Activated CD4-positive, alpha-beta memory T cell treated with anti-CD3 and anti-CD28 coated beads for 36 hours (primary cell): ENCODE data around the gene SETD1B. TPM values are rescaled to one million over a fixed set of nuclear protein-coding genes. Genes with fewer than 3 reads are reported as not detected.
"Not testable (repeated sequence)": the region's sequence is repeated elsewhere in the genome, so short reads cannot be mapped to it uniquely, and the experiment has no call there.

ENCODE experiments used
- CTCF ChIA-PET: fragments of 350-600 bp; sonication (Branson Sonifier 250); formaldehyde crosslinking; loops from one replicate; lab custom pipeline; 2021; ENCODE audit warnings: antibody characterized with exemption, inconsistent platforms; lab: Charles Lee
- POLR2A ChIA-PET: fragments of 350-600 bp; sonication (Branson Sonifier 250); formaldehyde crosslinking; loops from one replicate; lab custom pipeline; 2021; ENCODE audit warnings: antibody characterized with exemption; lab: Charles Lee
- DNase-seq: peaks from one replicate; pipeline ENCODE4 v3.0.0-alpha.2; 2020
- H3K27ac Mint-ChIP-seq: one replicate; pipeline ENCODE4 v1.8.0; 2021; ENCODE audit warnings: mixed read lengths
- H3K27me3 Mint-ChIP-seq: one replicate; pipeline ENCODE4 v1.8.0; 2021; ENCODE audit warnings: mixed read lengths
- H3K36me3 Mint-ChIP-seq: one replicate; pipeline ENCODE4 v1.8.0; 2021; ENCODE audit warnings: mixed read lengths
- H3K4me1 Mint-ChIP-seq: one replicate; pipeline ENCODE4 v1.8.0; 2021; ENCODE audit warnings: low read depth, mixed read lengths
- H3K4me3 Mint-ChIP-seq: one replicate; pipeline ENCODE4 v1.8.0; 2021; ENCODE audit warnings: mild to moderate bottlenecking, mixed read lengths
- H3K9me3 Mint-ChIP-seq: one replicate; pipeline ENCODE4 v1.8.0; 2021; ENCODE audit warnings: mixed read lengths
- intact Hi-C: fragments of 100-400 bp; cut with micrococcal nuclease; formaldehyde crosslinking; loops from one replicate; pipeline ENCODE4 v1.15.1; 2023
- total RNA-seq, 2 experiments: library from RNA; stranded (reverse); gene quantifications; one replicate each; pipeline ENCODE4 v1.2.3, GENCODE V29; 2021

SETD1B gene
- total RNA-seq, 2 experiments from 2014 or later: 14.1 to 15.2 TPM

GRCh38 chr12:121872546-121873215, 68.9 kb downstream of the SETD1B start:
- Mint-ChIP-seq H3K27me3 (no peaks in the 10 kb centered on the region), H3K36me3 (no peaks in the 10 kb centered on the region), H3K4me3 (no peak overlapping the region), H3K9me3 (no peaks in the 10 kb centered on the region), H3K4me1 (peaks cover 4% of the 10 kb centered on the region), H3K27ac (peak overlapping the region; percentile 46)
- DNase-seq: peak; percentile 48
- ChIA-PET CTCF (interaction anchor here (1.9 kb wide), 1 partner anchor 79 kb away, joined by 10 read pairs; the partner anchor contains the start of gene RHOF), POLR2A (no interaction called here)
- intact Hi-C loops: no loop called here

- Mint-ChIP-seq H3K4me3 (no peak overlapping the region), H3K27me3 (no peaks in the 10 kb centered on the region)
- CTCF ChIA-PET: interaction anchor here (1.9 kb wide), 1 partner anchor 79 kb away, joined by 10 read pairs; the partner anchor contains the start of gene RHOF
These were observed 69.4 kb downstream of the SETD1B start for GRCh38 chr12:121873216-121873569.

GRCh38 chr12:121874071-121874470, 70.3 kb downstream of the SETD1B start:
- no peak for DNase-seq
- intact Hi-C loops: no loop called here
- POLR2A ChIA-PET: no interaction called here
- CTCF ChIA-PET: interaction anchor here (1.9 kb wide), 1 partner anchor 80 kb away, joined by 10 read pairs; the partner anchor contains the start of gene RHOF
- Mint-ChIP-seq H3K27me3 (no peaks in the 10 kb centered on the region), H3K4me3 (no peak overlapping the region), H3K27ac (no peak overlapping the region), H3K9me3 (no peaks in the 10 kb centered on the region), H3K36me3 (no peaks in the 10 kb centered on the region), H3K4me1 (peaks cover 4% of the 10 kb centered on the region)

More at GRCh38 chr12:121873216-121873569, 69.4 kb downstream of the SETD1B start:
- DNase-seq: no peak
- H3K27ac Mint-ChIP-seq: no peak overlapping the region
- peaks cover 4% of the 10 kb centered on the region for H3K4me1 Mint-ChIP-seq
- POLR2A ChIA-PET: no interaction called here
- no peaks in the 10 kb centered on the region for H3K9me3 Mint-ChIP-seq
- intact Hi-C loops: no loop called here
- no peaks in the 10 kb centered on the region for H3K36me3 Mint-ChIP-seq

- ChIA-PET CTCF (interaction anchor here (1.6 kb wide), 1 partner anchor 13 kb away, joined by 5 read pairs; the partner anchor contains the start of gene PSMD9), POLR2A (no interaction called here)
- no peak for DNase-seq
- peaks cover 4% of the 10 kb centered on the region for H3K4me1 Mint-ChIP-seq
- no peak overlapping the region for H3K4me3 Mint-ChIP-seq
- no peak overlapping the region for H3K27ac Mint-ChIP-seq
- no peaks in the 10 kb centered on the region for H3K36me3 Mint-ChIP-seq
- H3K27me3 Mint-ChIP-seq: no peaks in the 10 kb centered on the region
- intact Hi-C loops: no loop called here
- H3K9me3 Mint-ChIP-seq: no peaks in the 10 kb centered on the region
These were observed 71.8 kb downstream of the SETD1B start for GRCh38 chr12:121875582-121875981.

- intact Hi-C loops, POLR2A ChIA-PET, H3K4me3 Mint-ChIP-seq, H3K27ac Mint-ChIP-seq, H3K9me3 Mint-ChIP-seq, H3K27me3 Mint-ChIP-seq, H3K4me1 Mint-ChIP-seq, H3K36me3 Mint-ChIP-seq, DNase-seq: not testable (repeated sequence)
- CTCF ChIA-PET: interaction anchor here (0.8 to 1.6 kb wide), 3 partner anchors 12 to 248 kb away, joined by 3 to 5 read pairs (median 3); partner anchors contain the start of gene PSMD9
These were observed 72.3 kb downstream of the SETD1B start for GRCh38 chr12:121876080-121876447.

Other genes with a start within 250 kb of the SETD1B start
- gene KDM2B, start 223.0 kb upstream of the SETD1B start, total RNA-seq: 10 to 100 TPM; 41.9 to 44.8 TPM
- gene ORAI1, start 177.5 kb upstream of the SETD1B start, total RNA-seq: 10 to 100 TPM; 41.6 to 43.2 TPM
- gene MORN3, start 134.4 kb upstream of the SETD1B start, total RNA-seq: 1 to 10 TPM; 2.7 to 3.7 TPM
- gene TMEM120B, start 91.3 kb upstream of the SETD1B start, total RNA-seq: 1 to 10 TPM; 8.8 to 9.5 TPM
- gene RHOF, start 10.3 kb upstream of the SETD1B start, total RNA-seq: 100 to 1,000 TPM; 136 to 141 TPM
- not detected for gene HPD, start 54.9 kb downstream of the SETD1B start, total RNA-seq
- 10 to 100 TPM; 60.7 to 64.1 TPM for gene PSMD9, start 84.8 kb downstream of the SETD1B start, total RNA-seq
- gene CFAP251, start 114.6 kb downstream of the SETD1B start, total RNA-seq: 1 to 10 TPM; 1.3 to 1.6 TPM
- 1 to 10 TPM; 3.6 to 4.0 TPM for gene BCL7A, start 217.9 kb downstream of the SETD1B start, total RNA-seq